NCI-H2029 (cell line): ENCODE measurements around the gene CRYZL1.
A peak's percentile ranks its signal among the peaks of the same experiment; 100 is the strongest.

Experiments
- DNase-seq: peaks from one replicate; lab custom pipeline; 2025; lab: John Stamatoyannopoulos, UW

CRYZL1 gene

DNA sequence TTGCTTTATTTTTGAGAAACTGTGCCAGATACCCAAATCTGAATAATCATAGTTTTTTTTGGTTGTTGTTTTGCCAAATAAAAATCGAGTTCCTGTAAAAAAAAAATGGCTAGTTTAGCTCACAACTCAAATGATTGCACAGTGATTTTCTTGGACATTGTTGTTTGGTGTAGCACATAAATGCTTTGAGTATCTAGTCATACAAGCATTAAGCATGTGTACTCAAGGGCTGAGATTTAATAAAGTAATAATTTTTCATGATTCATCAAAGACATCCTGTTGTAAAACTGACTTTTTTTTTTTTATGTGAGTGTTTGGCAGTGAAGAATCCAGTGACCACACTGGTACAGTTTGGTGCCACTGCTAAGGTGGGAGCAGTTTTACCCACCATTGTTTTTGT is 19.6 kb upstream of the CRYZL1 start:
- DNase-seq: no peak

DNA sequence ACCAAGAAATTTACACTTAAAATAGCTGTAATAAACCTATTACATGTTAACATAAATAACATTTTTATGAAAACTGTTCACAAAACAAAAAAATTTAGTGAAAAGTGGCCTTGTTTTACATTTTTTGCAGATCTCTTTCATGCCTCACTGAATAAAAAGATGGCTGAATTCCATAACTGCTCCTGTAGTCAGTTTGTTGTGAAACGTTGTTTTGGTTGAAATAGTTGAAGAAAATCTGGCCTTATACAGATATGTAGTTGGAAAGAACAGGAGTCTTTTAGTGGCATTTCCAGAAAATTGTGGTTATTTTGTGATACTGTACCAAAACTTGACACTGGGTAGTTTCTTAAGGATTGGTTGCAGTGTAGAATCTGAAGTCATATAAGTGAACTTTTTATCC is 18.9 kb upstream of the CRYZL1 start:
- no peak for DNase-seq

DNA sequence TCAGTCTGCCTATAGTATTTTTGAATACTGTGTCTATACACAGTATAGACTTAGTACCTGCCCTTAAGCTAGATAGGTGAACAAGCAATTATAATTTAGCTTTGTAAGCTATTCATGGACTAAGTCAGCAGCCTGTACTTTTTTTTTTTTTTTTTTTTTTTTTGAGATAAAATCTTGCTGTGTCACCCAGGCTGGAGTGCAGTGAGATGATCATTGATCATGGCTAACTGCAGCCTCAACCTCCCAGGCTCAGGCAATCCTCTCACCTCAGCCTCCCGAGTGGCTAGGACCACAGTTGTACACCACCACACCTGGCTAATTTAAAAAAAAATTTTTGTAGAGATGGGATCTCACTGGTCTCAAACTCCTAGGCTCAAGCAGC is 18.0 kb upstream of the CRYZL1 start:
- DNase-seq: no peak

DNA sequence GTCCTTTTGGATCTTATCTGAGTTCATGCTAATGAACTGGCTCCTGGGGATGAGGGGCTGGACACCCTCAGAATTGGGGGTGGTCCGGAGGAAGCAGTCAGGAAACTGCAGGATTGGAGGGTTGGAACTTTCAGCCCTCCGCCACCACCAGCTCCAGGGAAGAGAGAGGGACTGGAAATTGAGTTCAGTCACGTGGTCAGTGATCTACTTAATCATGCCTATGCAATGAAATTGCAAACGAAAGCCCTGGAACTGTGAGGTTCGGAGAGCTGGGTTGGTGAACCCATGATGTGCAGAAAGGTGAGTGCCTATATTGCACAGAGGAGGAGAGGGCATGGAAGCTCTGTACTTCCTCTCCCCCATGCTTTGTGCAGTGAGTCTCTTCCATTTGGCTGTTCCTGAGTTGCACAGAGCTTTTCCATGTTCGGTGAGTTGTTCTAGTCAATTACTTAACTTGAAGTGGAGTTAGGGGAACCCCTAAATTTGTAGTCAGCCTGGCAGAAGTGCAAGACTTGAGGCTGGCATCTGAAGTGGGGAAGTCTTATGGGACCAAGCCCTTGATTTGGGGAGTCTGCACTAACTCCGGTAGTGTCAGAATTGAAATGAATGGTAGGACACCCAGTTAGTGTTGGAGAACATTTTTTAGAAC is 17.5 kb upstream of the CRYZL1 start:
- no peak for DNase-seq

DNA sequence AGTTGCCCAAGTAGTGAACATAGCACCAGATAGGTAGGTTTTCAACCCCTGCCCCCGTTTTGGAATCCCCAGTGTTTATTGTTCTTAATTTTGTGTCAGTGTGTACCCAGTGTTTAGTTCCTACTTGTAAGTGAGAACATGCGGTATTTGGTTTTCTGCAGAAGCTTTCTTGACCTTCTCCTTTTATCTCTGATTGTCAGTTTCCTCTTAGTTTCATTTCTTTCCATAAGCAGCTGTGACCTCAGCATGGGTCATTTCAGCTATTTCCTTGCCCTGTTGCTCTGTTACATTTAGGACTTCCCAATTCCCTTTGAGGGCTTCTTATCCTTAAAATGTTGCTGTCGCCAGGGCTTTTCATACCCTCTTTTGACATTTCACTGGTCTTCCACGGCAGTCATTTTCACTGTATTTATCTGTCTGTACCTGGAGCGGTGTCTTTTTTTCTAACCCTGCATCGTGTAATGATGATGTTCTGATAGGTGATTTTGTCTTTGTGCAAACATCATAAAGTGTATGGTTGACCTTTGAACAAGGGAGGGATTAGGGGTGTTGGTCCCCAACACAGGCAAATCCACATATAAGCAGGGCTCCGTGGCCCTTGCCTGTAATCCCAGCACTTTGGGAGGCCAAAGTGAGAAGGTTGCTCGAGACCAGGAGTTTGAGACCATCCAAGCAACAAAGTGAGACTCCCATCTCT is 15.7 kb upstream of the CRYZL1 start:
- DNase-seq: no peak

DNA sequence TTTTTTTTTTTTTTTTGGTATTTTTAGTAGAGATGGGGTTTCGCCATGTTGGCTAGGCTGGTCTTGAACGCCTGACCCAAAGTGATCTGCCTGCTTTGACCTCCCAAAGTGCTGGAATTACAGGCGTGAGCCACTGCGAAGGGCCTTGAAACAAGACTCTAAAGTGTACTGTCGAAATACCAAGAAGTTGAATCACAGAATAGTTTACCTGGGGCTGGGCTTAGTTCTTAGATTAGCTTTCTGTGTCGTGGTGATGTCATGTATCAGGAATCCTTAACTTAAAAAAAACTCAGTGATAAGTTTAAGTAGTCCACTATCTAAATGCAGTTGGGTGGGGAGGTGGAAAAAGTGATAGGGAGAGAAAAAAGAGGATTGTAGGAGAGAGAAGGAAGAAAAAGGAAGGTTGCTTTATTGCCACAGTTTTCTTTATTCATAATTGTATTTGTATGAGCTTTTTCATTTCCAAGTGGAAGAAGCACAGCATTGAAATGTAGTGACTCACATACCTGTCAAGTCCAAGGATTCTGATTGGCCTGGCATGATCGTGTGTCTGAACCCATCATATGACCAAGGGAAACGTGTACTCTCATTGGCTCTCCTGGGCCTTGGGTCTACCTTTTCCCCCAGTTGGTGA is 14.2 kb upstream of the CRYZL1 start:
- DNase-seq: no peak

DNA sequence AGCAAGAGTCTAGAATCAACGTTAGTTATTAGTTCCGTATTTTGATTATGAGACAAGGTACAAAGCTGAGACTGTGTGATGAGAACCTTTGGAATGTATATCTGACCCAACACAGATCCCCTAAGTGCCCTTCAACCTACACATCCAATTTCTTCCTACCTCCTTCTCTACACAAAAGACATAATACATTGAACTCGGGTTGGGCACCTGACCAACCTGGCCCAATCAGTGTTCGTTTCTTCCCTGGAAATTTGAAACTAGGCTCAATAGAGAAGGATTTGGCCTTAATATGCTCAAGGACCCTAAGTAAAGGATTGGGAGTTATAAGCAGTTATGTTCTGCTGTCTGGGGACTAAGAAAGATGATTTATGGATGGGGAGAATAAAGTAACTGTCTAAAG is 12.9 kb upstream of the CRYZL1 start:
- DNase-seq: no peak

DNA sequence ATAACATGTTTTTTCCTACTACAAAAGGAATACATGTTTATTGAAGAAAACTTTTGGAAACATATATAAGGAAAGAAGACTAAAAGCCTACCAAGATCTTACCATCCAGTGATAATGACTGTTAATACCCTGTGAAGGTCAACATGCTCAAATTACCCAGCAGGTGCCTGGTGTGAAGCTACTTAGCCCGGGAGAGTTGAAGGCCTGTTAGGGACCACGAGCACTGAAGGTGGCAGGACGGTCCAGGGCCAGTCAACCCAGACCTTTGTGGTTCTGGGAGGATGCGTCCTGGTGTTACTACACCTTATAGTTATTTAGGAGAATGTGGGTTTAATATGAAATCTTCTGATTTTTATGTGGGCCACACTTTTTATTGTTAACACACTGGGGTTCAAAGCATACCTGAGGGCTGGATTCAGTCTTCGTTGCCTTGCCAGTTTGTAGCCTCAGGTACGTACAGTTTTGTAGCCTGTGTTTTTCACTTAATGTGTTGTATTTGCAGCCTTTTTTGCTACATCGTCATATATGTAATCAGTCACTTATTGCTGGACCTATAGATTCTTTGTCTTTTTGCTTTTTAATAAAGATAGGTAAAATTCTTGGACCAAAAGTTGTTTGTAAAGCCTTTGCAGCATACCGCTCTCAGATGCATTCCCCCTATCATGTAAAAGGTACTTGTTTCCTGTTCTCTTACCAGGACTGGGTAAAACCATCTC is 10.6 kb upstream of the CRYZL1 start:
- peak; percentile 18 for DNase-seq

DNA sequence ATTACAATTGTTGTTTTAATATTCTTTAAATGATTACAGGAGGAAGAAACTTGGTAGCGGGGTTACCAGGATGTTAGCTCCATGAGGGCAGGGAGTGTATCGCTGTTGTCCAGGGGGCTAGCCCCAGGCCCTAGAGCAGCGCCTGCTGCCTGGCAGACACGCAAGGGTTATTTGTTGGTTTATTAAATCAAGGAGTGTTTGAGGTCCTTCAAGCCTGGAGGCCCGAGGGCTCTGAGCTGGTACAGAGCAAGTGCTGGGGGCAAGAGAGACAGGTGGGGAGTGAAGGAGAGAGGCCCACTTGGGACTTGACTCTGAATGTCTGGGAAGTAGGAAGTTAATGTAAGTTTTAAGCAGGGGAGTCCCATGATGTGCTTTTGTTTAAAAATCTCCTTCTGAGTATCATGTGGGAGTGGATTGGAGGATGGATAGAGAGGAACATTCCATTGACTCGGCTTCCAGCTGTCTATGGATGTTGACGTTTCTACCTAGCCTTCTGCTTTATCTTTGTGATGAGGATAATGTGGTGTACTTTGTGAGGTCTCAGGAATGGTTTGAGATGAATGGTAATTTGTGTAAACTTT is 9.5 kb upstream of the CRYZL1 start:
- no peak for DNase-seq

DNA sequence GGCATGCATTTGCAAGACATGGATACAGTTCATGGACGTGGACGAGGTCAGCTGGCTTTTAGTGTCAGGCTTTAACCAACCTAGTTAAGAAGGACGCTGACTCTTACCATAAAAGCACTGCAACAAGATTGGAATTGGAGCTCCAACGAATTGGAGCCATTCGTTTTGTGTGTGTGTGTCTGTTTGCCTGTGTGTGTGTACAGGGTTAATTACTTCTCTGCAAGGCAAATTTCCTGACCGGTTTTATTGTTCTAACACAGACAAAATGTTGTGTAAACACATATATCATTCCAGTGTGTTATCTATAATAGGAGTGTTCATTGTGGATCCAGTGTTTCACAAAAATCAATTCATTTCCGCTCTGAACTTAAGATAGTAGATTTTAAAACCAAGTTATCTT is 8.7 kb upstream of the CRYZL1 start:
- DNase-seq: no peak

DNA sequence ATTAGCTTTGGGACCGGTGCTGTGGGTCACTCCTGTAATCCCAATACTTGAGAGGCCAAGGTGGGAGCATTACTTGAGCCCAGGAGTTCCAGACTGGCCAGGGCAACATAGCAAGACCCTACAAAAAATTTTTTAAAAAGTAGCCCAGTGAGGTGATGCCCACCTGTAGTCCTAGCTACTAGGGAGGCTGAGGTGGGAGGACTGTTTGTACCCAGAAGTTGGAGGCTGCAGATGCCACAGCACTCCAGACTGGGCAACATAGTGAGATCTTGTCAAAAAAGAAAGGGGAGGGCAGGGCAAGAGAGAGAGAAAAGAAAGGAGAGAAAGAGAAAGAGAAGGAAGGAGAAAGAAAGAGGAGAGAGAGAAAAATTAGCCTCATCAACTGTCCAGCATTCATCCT is 7.0 kb upstream of the CRYZL1 start:
- no peak for DNase-seq

DNA sequence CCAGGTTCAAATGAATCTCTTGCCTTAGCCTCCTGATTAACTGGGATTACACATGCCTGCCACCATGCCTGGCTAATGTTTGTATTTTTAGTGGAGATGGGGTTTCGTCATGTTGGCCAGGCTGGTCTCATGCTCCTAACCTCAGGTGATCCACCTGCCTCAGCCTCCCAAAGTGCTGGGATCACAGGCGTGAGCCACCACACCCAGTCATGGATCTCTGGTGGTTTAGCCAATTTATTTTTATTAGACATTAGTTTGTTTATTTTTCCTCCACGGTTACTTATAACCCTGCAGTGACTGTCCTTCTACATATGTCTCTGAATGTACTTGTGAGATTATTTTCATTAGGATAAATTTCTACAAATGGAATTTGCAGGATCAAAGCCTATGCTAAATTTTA is 6.0 kb upstream of the CRYZL1 start:
- no peak for DNase-seq

DNA sequence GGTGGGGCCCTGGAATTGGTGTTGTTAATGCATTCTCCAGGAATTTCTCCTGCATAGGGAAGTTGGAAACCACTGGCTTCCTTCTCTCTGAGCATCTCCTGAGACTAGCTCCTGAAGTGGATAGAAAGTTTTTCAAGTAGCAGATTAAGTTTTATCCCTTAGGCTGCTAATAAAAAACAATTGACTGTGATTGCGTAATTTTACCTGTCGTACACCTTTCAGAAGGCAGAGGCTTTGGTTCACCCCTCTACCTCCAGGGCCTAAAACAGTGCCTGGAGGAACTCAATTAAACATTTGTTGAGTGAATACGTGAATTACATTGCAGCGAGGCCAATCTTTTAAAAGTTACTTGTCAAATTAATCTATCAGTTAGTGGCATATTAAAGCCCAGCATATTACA is 4.2 kb upstream of the CRYZL1 start:
- no peak for DNase-seq

DNA sequence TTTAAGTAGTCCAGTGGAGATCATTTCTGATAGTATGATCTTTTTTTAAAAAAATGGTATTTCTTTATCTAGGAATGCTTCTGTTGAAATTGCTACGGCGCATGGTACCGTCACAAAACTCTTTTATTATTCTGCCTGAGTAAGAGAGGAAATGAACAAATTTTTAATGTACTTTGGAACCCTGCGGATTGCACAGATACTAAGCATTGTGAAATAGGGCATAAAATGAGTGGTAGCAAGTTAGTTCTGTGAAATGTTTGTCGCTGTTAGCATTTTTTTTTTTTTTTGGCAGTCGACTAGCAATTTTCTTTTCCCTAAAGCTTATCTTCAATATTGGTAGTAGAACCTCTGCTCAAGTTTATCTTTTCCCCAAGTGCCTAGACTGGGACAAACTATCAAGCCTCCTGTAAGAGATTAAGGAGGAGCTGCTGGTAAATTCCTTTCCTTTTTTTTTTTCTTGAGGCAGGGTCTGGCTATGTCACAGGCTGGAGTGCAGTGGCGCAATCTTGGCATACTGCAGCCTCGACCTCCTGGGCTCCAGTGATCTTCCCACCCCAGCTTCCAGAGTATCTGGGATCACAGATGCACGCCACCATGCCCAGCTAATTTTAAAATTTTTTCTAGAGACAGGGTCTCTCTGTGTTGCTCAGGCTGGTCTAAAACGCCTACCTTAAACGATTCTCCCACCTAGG is 3.0 kb upstream of the CRYZL1 start:
- DNase-seq: no peak

DNA sequence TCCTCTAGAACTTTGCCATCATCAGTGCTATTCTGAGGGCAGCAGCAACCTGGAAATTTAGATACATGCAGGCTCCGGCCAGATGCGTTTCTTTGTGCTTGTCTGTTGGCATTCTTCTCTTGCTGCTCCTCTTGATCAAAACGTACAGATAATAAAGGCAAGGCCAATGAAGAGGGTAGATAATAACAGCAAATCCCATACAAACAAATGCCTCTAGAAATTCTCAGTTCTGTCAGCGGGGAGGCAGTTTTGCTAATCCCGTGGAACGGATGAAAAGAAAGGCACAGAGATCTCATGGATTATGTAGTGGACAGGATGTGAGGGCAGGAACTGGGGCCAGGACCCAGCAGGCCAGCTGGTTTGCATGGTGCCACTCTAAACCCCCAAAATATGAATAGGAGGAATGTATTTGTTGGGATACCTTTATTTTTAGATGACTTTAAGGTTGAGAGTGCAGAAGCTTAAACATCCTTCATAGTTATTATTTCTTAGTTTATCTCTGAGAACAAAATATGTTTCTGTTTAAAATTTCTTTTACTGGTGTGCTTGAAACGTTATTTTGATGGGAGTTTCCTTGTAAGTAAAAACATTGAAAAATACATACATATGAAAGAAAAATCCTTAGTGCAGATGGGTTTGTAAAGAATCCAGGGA is 2.2 kb upstream of the CRYZL1 start:
- DNase-seq: no peak

DNA sequence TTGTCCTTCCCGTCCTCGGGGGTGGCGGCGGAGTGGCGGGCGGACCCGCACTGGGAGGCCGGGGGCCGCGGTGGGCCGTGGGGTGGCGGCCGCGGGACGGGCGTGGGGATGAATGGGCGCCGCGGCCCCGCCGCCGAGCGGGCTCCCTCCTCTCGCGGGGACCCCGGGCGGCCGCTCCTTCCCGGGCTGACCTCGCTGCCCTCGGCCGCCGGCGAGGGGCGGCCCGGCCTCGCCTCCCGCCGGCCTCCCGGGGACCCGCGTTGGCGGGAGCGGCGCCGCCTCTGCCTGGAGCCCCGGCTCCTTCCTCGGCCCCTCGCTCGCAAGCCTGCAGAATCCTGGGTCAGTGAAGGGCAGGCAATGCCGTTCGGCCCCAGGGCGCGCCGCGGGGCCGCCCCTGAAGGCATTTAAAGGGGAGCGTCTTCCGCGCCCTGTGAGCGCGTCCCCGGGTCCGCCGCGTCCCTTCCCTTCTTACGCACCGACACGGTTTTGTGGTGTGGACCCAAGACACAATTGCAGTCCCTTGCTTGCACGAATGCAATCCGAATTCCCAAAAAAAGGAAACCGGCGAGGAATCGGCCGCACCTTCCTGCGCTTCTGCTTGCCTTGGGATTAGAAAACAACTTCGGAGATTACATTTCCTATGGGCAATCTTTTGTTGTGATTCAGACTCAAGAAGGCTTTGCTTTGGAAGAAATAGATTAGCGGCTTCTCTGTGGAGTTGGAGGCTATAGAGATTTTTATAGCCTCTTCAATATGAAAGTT is 1.5 kb upstream of the CRYZL1 start:
- DNase-seq: no peak

DNA sequence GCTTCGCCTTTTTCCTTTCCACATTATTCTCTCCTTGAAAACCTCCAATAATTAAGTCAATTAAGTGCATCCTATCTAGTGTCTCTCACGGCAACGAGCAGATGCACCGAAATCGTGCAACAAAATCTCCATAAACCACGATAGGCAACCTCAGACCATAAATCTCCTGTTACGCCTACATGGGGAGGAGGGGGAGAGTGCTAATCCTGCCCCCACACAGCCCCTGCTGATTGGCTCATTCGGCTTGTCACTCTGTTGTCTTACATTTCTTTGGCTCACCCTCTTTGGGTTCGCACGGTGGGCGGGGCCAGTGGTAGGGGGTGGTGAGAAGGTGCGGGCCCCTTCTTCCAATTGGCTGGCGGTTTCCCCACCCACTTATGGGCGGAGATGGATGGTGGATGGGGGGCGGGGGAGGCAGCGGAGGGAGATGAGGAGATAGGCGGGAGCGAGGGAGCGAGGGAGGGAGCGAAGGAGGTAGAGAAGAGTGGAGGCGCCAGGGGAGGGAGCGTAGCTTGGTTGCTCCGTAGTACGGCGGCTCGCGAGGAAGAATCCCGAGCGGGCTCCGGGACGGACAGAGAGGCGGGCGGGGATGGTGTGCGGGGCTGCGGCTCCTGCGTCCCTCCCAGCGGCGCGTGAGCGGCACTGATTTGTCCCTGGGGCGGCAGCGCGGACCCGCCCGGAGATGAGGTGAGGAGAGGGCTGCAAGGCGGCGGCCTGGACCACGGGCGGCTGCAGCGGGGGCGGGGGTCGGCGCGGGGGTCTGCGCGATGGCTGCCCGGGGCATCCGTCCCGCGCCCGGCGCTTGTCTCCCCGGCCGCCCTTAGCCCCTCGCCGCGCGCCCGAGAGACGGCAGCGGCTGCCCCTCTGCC is 720 bp upstream of the CRYZL1 start, which contains the start of gene ITSN1:
Gene ITSN1 (plus strand): TSS at position 475 of the 869 bp plus-strand sequence. CDS start 76,328 bp downstream, outside the sequence.
- peak; percentile 99 for DNase-seq

DNA sequence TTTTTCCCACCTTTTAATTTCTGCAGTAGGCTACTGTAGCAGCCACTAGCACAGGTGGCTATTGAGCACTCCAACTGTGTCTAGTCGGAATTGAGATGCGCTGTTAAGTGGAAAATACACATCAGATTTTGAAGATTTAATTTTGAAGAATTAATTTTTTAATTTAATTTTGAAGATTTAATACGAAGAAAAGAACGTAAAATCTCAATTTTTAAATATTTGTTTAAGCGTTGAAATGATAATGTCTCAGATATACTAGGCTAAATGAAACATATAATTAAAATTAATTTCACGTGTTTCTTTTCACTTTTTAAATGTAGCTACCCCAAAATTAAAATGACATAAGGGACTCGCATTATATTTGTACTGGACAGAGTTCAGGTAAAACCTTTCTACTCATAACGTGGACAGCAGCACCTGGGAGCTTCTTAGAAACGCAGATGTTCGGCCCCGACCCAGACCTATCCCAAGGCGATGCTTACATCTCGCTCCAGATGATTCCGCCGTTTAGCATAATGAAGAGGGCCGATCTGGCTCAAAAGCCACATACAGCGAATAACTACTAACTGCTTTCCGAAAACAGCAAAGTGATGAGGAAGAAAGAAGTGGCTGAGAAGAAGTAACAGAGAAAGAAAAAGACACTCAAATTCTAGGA is 717 bp downstream of the CRYZL1 start:
- no peak for DNase-seq

DNA sequence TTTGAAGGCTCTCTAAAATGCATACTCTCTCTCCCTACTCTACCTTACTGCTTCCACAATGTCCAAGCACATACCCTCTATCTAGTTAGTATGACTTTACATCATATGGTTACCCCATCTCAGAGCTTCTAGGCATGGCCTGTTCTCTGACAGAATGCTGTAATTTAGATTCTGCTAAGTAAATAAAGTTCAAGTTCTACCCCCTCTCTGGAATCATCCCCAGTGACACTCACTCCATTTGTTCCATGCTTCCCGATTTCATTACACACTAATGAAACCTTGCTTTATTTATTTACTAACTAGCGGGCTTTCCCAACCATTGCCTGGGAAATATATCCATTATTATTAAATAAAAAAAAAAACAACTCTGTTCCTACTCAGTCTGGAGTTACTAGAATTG is 7.3 kb downstream of the CRYZL1 start:
- DNase-seq: no peak
